IMR-90 (cell line): ENCODE results near the gene RPS6KB1. TPM values are rescaled to one million over a fixed set of nuclear protein-coding genes. Genes with fewer than 3 reads are reported as not detected.

ENCODE experiments used
- ATAC-seq: fragments of 200-7000 bp; cut with Tn5 transposase; 2 replicates; pipeline ENCODE4 v1.9.1; 2020; ENCODE audit warnings: low read depth, mild to moderate bottlenecking, moderate library complexity
- BruUV-seq: library from RNA; stranded (reverse); fragments of 400-500 nt; replicated peaks from 2 replicates; lab custom pipeline; 2021; lab: Mats Ljungman, UMichigan
- CTCF ChIA-PET: fragments of 300-600 bp; formaldehyde crosslinking; extraction: SDS; loops from one replicate; lab custom pipeline; 2021; ENCODE audit warnings: antibody characterized with exemption; lab: Yijun Ruan, JAX
- POLR2A ChIA-PET: fragments of 300-600 bp; sonication (Branson Sonifier 250); formaldehyde crosslinking; loops from one replicate; lab custom pipeline; 2022; ENCODE audit warnings: antibody characterized with exemption; ENCODE audit not compliant: unreplicated experiment; lab: Charles Lee
- DNase-seq: peaks from one replicate; pipeline ENCODE4 v3.0.0; 2013
- H2AFZ ChIP-seq: replicated peaks from 2 replicates; pipeline ENCODE3; 2013; ENCODE audit warnings: low read length, mild to moderate bottlenecking; ENCODE audit not compliant: poor library complexity
- H2AK5ac ChIP-seq: 2 replicates; pipeline ENCODE4 v1.6.1; 2013; ENCODE audit warnings: low read depth, low read length, inconsistent platforms
- H2AK9ac ChIP-seq: replicated peaks from 2 replicates; pipeline ENCODE3; 2013; ENCODE audit warnings: mild to moderate bottlenecking, low read depth, low read length, moderate library complexity; ENCODE audit not compliant: poor library complexity
- H2BK120ac ChIP-seq: 2 replicates; pipeline ENCODE4 v1.6.1; 2013; ENCODE audit warnings: low read depth, low read length, inconsistent platforms
- H2BK15ac ChIP-seq: 3 replicates; pipeline ENCODE4 v1.6.1; 2013; ENCODE audit warnings: low read depth, low read length, inconsistent platforms
- H2BK20ac ChIP-seq: 2 replicates; pipeline ENCODE4 v1.6.1; 2013; ENCODE audit warnings: low read depth, mild to moderate bottlenecking, inconsistent platforms, low read length, moderate library complexity
- H2BK5ac ChIP-seq: 2 replicates; pipeline ENCODE4 v1.6.1; 2013; ENCODE audit warnings: mild to moderate bottlenecking, low read depth, low read length, inconsistent platforms; ENCODE audit not compliant: poor library complexity, severe bottlenecking
- H3K14ac ChIP-seq: replicated peaks from 2 replicates; pipeline ENCODE4 v1.6.1; 2013; ENCODE audit warnings: low read depth, low read length, inconsistent platforms
- H3K18ac ChIP-seq: 2 replicates; pipeline ENCODE4 v1.6.1; 2013; ENCODE audit warnings: low read depth, low read length, control low read depth
- H3K23ac ChIP-seq: 2 replicates; pipeline ENCODE4 v1.6.1; 2013; ENCODE audit warnings: low read depth, low read length, inconsistent platforms
- H3K27ac ChIP-seq: 2 replicates; pipeline ENCODE4 v1.5.1; 2013; ENCODE audit warnings: mild to moderate bottlenecking, control low read depth, low read length; ENCODE audit not compliant: insufficient read depth
- H3K27me3 ChIP-seq: 2 replicates; pipeline ENCODE4 v1.6.1; 2013; ENCODE audit warnings: low read length; ENCODE audit not compliant: control insufficient read depth, insufficient read depth
- H3K36me3 ChIP-seq: 2 replicates; pipeline ENCODE4 v1.6.1; 2013; ENCODE audit warnings: low read length, mixed read lengths; ENCODE audit not compliant: control insufficient read depth, insufficient read depth
- H3K4ac ChIP-seq: 2 replicates; pipeline ENCODE4 v1.6.1; 2013; ENCODE audit warnings: low read depth, low read length, inconsistent platforms
- H3K4me1 ChIP-seq: 2 replicates; pipeline ENCODE4 v1.6.1; 2013; ENCODE audit warnings: low read length, mixed read lengths; ENCODE audit not compliant: control insufficient read depth, insufficient read depth
- H3K4me2 ChIP-seq: 2 replicates; pipeline ENCODE4 v1.6.1; 2013; ENCODE audit warnings: low read depth, mild to moderate bottlenecking, control low read depth, low read length, moderate library complexity
- H3K4me3 ChIP-seq: 2 replicates; pipeline ENCODE4 v1.5.1; 2013; ENCODE audit warnings: low read depth, mild to moderate bottlenecking, control low read depth, low read length, moderate library complexity; ENCODE audit not compliant: insufficient read depth
- H3K56ac ChIP-seq: 2 replicates; pipeline ENCODE4 v1.6.1; 2013; ENCODE audit warnings: low read length, inconsistent platforms; ENCODE audit not compliant: insufficient read depth; ENCODE audit errors: extremely low read depth
- H3K79me1 ChIP-seq, 2 experiments: 2 replicates each; pipeline ENCODE4 v1.6.1; 2013; ENCODE audit warnings: low read length in 2 of 2, inconsistent platforms in 1 of 2, low read depth in 1 of 2
- H3K9ac ChIP-seq: 2 replicates; pipeline ENCODE4 v1.6.1; 2013; ENCODE audit warnings: low read depth, low read length, control low read depth
- H3K9me1 ChIP-seq: 2 replicates; pipeline ENCODE4 v1.6.1; 2013; ENCODE audit warnings: low read length, inconsistent platforms; ENCODE audit not compliant: insufficient read depth
- H3K9me3 ChIP-seq: 2 replicates; pipeline ENCODE4 v1.6.1; 2013; ENCODE audit warnings: low read length; ENCODE audit not compliant: control insufficient read depth, insufficient read depth
- H4K20me1 ChIP-seq: 2 replicates; pipeline ENCODE4 v1.6.1; 2013; ENCODE audit warnings: low read length, inconsistent platforms; ENCODE audit not compliant: insufficient read depth
- H4K5ac ChIP-seq: 2 replicates; pipeline ENCODE4 v1.6.1; 2013; ENCODE audit warnings: mild to moderate bottlenecking, low read depth, low read length, control low read depth
- H4K8ac ChIP-seq, 2 experiments: 2 replicates each; pipeline ENCODE4 v1.6.1; 2013; ENCODE audit warnings: low read depth in 2 of 2, low read length in 2 of 2, control low read depth in 1 of 2, inconsistent platforms in 1 of 2
- H4K91ac ChIP-seq: 2 replicates; pipeline ENCODE4 v1.6.1; 2013; ENCODE audit warnings: low read depth, low read length, inconsistent platforms; ENCODE audit not compliant: insufficient read depth
- CTCF ChIP-seq: conservative IDR thresholded peaks from 2 replicates; pipeline ENCODE4 v1.5.1; 2012; ENCODE audit warnings: mild to moderate bottlenecking, low read depth, low read length, improper control_type of control experiment
- MAZ ChIP-seq: IDR thresholded peaks from 2 replicates; pipeline ENCODE4 v1.6.1; 2012; ENCODE audit warnings: low read depth, mild to moderate bottlenecking, low read length, improper control_type of control experiment, moderate library complexity, borderline replicate concordance
- USF2 ChIP-seq: fragments of 150-350 bp; IDR thresholded peaks from 2 replicates; pipeline ENCODE4 v1.6.1; 2017; ENCODE audit warnings: mild to moderate bottlenecking, antibody characterized with exemption, low read length, low read depth
- WGBS, 2 experiments: methylation state at CpG; one replicate each; pipeline versions ENCODE4 v1.1.5 to v1.1.7; 2013; ENCODE audit warnings: missing lambda C conversion rate in 2 of 2; ENCODE audit not compliant: insufficient read length in 1 of 2; ENCODE audit errors: extremely low coverage in 2 of 2; 5-methylcytosine and 5-hydroxymethylcytosine counted together
- dilution Hi-C: fragments of 300-500 bp; cut with HindIII; formaldehyde crosslinking; loops from one replicate; pipeline ENCODE4 v1.14.3; 2018; ENCODE audit warnings: low sequenced_read_pairs; ENCODE audit not compliant: unreplicated experiment
- in situ Hi-C: fragments of 300-500 bp; cut with MboI; formaldehyde crosslinking; loops from 3 replicates; pipeline ENCODE4 v1.14.3; 2019; ENCODE audit warnings: low sequenced_read_pairs, inconsistent platforms, mixed read lengths
- intact Hi-C: fragments of 100-400 bp; cut with micrococcal nuclease; formaldehyde crosslinking; loops from 2 replicates; pipeline ENCODE4 v1.10.0; 2022
- polyA plus RNA-seq, 3 experiments: library from polyadenylated mRNA; depleted of rRNA; stranded (reverse); fragments of >200 nt; gene quantifications; 2 replicates each; pipeline ENCODE4 v1.2.3, GENCODE V29; 2012; ENCODE audit warnings: low replicate concordance in 1 of 3
- total RNA-seq: library from RNA; depleted of rRNA; stranded (reverse); fragments of >200 nt; gene quantifications from 2 replicates; pipeline ENCODE4 v1.2.3, GENCODE V29; 2012

The RPS6KB1 gene
- total and polyA plus RNA-seq, 2 of the 4 experiments (the other 2 are of a cell fraction): 11.7 to 20.3 TPM

GRCh38 chr17:59964482-59965328, 71.8 kb downstream of the RPS6KB1 start, which contains the start of gene RNFT1:
TSS of gene RNFT1 (minus strand) at chr17:59964740. CDS start at chr17:59964663, 77 bp downstream.
- in situ Hi-C loops (loop anchor here (10.0 kb wide), 1 partner anchor 70 kb away; no protein-coding TSS in a partner anchor), dilution Hi-C loops (no loop called here), intact Hi-C loops (loop anchor here (10.0 kb wide), 1 partner anchor 70 kb away; no protein-coding TSS in a partner anchor)
- peak within 1 kb of the TSS; percentile 96 for H3K4me2 ChIP-seq
- ChIA-PET CTCF (interaction anchor here (0.6 to 1.0 kb wide), 4 partner anchors 8 to 1281 kb away, joined by 3 read pairs; no protein-coding TSS in a partner anchor), POLR2A (no interaction called here)
- peak within 1 kb of the TSS; percentile 83 for H2BK5ac ChIP-seq
- peaks cover 4% of the 10 kb centered on the region; the same call in 1 of the 2 replicates for H3K9me1 ChIP-seq
- peak within 1 kb of the TSS; percentile 93 for H2BK120ac ChIP-seq
- H3K56ac ChIP-seq: peak within 1 kb of the TSS; percentile 71
- H3K9me3 ChIP-seq: no peaks in the 10 kb centered on the region
- H4K20me1 ChIP-seq: no peaks in the 10 kb centered on the region
- H2BK20ac ChIP-seq: peak within 1 kb of the TSS; percentile 86; the same call in 1 of the 2 replicates
- peak within 1 kb of the TSS; percentile 82 for H3K27ac ChIP-seq
- H3K4me1 ChIP-seq: peaks cover 5% of the 10 kb centered on the region
- H3K18ac ChIP-seq: peak within 1 kb of the TSS; percentile 84
- peaks cover 1% of the 10 kb centered on the region; the same call in 1 of the 2 replicates for H3K36me3 ChIP-seq
- H3K14ac ChIP-seq: peak within 1 kb of the TSS; percentile 98
- H3K27me3 ChIP-seq: no peaks in the 10 kb centered on the region
- H3K23ac ChIP-seq: peak within 1 kb of the TSS; percentile 92
- H2AK9ac ChIP-seq: peak within 1 kb of the TSS; percentile 57
- ATAC-seq (peak; percentile 95), DNase-seq (peak; percentile 75)
- peak within 1 kb of the TSS; percentile 96 for H3K4ac ChIP-seq
- H2AFZ ChIP-seq: peak within 1 kb of the TSS; percentile 97
- H4K8ac ChIP-seq: peak within 1 kb of the TSS; percentile 21 to 99
- peaks cover 0 to 21% of the 10 kb centered on the region in 2 experiments; a peak in 3 of 4 replicates for H3K79me1 ChIP-seq
- no TSS peak for BruUV-seq
- 0% methylated on average over 4 of the region's 67 CpGs; no CpG with 5 or more reads in 1 of the 2 experiments for WGBS, 2 experiments
- peak within 1 kb of the TSS; percentile 26; the same call in 1 of the 3 replicates for H2BK15ac ChIP-seq
- H4K91ac ChIP-seq: peak within 1 kb of the TSS; percentile 93
- peak within 1 kb of the TSS; percentile 83 for H3K4me3 ChIP-seq
- H3K9ac ChIP-seq: peak within 1 kb of the TSS; percentile 81
- TF ChIP-seq CTCF (no peak), USF2 (no peak), MAZ (peak; percentile 51; the same call in 1 of the 2 replicates)
- peak within 1 kb of the TSS; percentile 95 for H4K5ac ChIP-seq
- H2AK5ac ChIP-seq: peak within 1 kb of the TSS; percentile 33; the same call in 1 of the 2 replicates
